Measurements from ENCODE around the gene WDR18.

The WDR18 gene

DNA sequence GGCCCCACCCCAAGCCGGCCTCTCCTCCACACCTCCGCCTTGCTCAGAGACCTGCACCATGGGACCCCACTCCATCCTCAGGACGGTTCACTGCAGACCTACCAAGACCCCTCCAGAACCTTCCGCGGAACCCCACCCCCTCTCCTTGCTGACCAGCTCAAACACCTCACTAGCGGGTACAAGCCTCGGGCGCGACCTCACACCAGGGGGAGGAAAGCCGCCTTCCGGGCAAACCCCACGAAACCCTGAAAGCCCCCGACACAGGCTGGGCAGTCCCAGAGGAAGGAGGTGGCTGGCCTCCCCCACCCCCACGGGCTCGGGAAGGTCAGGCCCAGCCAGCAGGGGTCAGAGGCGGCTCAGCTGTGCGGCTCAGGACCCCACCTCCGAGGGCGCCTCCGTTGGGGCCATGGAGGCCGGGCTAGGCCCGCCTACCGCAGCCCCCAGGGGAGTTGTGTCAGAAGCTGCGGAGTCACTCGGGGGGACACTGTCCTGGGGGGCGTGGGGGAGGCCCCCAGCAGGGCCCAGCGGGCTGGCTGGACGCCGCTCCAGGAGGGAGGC, 25.9 kb downstream of the WDR18 start:
- Histone ChIP-seq H3K4me3 (ENCODE audit: low read depth, low read length) (no peak overlapping the region), H3K27me3 (peaks cover 3% of the 10 kb centered on the region), H3K9me3 (no peaks in the 10 kb centered on the region; the same call in 1 of the 2 replicates), H3K4me1 (no peaks in the 10 kb centered on the region), H3K36me3 (peaks cover 44% of the 10 kb centered on the region)
- TF ChIP-seq, protein P1, sequence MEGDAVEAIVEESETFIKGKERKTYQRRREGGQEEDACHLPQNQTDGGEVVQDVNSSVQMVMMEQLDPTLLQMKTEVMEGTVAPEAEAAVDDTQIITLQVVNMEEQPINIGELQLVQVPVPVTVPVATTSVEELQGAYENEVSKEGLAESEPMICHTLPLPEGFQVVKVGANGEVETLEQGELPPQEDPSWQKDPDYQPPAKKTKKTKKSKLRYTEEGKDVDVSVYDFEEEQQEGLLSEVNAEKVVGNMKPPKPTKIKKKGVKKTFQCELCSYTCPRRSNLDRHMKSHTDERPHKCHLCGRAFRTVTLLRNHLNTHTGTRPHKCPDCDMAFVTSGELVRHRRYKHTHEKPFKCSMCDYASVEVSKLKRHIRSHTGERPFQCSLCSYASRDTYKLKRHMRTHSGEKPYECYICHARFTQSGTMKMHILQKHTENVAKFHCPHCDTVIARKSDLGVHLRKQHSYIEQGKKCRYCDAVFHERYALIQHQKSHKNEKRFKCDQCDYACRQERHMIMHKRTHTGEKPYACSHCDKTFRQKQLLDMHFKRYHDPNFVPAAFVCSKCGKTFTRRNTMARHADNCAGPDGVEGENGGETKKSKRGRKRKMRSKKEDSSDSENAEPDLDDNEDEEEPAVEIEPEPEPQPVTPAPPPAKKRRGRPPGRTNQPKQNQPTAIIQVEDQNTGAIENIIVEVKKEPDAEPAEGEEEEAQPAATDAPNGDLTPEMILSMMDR (IDR thresholded peaks at IDR 0.05; ENCODE audit: low read depth, low read length), result no peak
- no peak for DNase-seq

DNA sequence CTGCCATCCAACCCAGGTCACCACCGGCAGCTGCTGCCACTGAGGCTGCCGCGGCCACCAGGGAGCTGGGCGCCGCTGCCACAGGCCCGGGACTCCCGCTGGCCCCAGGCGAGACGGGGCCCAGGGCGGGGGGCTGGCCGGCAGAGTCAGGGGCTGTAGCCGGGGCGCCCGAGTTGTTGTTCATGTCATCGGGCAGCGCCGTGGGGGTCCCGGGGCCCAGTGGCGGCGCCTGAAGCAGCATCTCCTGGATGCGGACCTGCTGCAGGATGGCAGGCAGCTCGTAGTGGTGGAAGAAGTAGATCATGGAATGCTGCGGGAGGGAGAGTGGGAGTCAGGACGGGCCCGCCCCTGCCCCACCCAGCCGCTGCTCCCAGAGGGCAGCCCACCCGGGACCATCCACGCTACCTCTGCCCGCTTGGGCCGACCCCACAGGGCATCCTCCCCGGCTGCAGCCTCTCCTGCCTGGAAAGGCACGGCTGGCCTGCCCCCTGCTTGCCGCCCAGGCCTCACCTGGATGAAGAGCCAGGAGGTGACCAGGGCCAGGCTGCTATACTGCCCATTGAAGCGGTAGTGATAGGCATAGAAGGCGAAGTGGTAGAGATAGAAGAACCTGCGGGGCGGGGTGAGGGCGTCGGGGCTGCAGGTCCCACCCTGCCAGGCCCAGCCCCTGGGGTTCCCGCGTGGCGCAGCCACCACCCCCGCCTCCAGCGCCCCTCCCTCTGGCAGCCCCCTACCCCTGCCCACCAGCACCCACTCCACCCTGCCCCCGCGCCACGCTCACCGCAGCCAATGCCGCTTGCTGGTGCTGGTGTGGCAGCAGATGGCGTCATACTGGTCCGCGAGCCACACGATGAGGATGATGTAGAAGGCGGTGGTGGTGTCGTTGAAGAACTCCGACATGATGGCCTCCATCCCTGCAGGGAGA, 26.7 kb downstream of the WDR18 start:
- Histone ChIP-seq H3K4me3 (ENCODE audit: low read depth, low read length) (no peak overlapping the region), H3K9me3 (no peaks in the 10 kb centered on the region), H3K4me1 (no peaks in the 10 kb centered on the region), H3K36me3 (peaks cover 44% of the 10 kb centered on the region), H3K27me3 (no peaks in the 10 kb centered on the region)
- DNase-seq, result no peak
- TF ChIP-seq, protein P1 (IDR thresholded peaks at IDR 0.05; ENCODE audit: low read depth, low read length), result no peak

DNA sequence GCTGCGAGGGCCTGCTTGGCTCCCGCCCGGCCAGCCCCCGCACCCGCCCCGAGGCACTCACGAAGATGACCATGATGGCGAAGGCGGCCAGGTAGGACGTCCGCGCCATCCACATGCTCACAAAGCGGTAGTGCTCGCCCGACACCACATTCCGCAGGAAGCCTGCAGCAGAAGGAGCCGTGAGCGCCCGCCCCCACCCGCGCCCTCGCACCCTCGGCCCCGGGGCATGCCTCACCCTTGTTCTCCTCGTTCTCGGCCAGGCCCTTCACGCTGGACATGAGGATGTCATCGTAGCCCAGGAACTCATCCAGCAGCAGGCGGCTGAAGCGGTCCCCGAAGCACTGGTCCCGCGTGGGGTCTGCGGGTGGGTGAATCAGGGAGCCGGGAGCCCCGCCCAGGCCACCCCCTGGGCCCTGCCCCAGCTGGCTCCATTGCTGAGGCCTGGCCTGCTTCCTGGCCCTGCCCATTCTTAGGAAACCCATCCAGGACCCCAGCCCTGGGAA, 27.7 kb downstream of the WDR18 start:
- H3K36me3 ChIP-seq, result peaks cover 50% of the 10 kb centered on the region
- H3K4me1 ChIP-seq, result peaks cover 5% of the 10 kb centered on the region
- H3K9me3 ChIP-seq, result no peaks in the 10 kb centered on the region
- no peak overlapping the region for H3K4me3 ChIP-seq (ENCODE audit: low read depth, low read length)
- no peaks in the 10 kb centered on the region for H3K27me3 ChIP-seq
- TF ChIP-seq, protein P1 (IDR thresholded peaks at IDR 0.05; ENCODE audit: low read depth, low read length), result no peak
- no peak for DNase-seq

DNA sequence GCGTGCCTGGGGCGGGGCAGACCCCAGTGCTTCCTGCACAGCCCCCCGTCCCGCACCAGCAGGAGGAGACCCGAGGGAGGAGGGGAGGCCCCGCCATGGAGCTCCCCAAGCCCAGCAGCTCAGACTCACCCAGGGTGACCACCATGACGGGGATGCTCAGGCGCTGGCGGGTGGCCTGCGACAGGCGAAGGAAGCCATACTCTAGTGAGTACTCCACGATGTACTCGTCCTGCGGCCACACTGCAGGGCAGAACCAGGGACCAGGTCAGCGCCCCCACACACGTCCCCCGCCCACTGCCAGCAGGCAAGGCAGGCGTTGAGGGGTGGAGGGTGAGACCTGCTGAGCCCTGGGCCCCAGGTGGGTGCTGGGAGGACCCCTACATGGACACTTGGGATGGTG, 28.2 kb downstream of the WDR18 start:
- TF ChIP-seq, protein P1 (IDR thresholded peaks at IDR 0.05; ENCODE audit: low read depth, low read length), result no peak
- no peak for DNase-seq
- no peak overlapping the region for H3K4me3 ChIP-seq (ENCODE audit: low read depth, low read length)
- peaks cover 52% of the 10 kb centered on the region for H3K36me3 ChIP-seq
- peaks cover 7% of the 10 kb centered on the region for H3K4me1 ChIP-seq
- H3K9me3 ChIP-seq, result no peaks in the 10 kb centered on the region
- no peaks in the 10 kb centered on the region for H3K27me3 ChIP-seq

DNA sequence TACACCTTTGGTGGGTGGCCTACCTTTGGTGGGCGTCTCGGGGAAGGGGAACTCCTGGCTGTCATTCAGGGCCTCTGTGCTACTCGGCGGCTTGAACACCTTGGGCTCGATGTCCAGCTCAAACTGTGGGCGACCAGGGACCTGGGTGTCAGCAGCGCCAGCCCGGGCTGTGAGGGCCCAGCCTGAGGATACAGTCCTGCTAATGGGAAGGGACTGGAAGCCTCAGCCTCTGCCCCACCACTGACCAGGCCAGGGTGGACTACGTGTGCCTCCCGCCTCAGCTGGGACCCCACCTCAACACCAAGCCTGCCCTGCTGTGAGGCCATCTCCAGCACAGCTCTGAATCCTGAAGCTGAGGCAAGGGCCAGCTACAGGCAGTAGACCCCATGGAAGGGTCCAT, 29.1 kb downstream of the WDR18 start:
- Histone ChIP-seq H3K9me3 (no peaks in the 10 kb centered on the region), H3K27me3 (no peaks in the 10 kb centered on the region), H3K4me3 (ENCODE audit: low read depth, low read length) (no peak overlapping the region), H3K4me1 (peaks cover 7% of the 10 kb centered on the region), H3K36me3 (peaks cover 52% of the 10 kb centered on the region)
- TF ChIP-seq, protein P1 (IDR thresholded peaks at IDR 0.05; ENCODE audit: low read depth, low read length), result no peak
- no peak for DNase-seq
